Lower leg skin (tissue), 3 donors: ENCODE measurements around the gene TESMIN.

Experiments
- POLR2A ChIP-seq, 2 donors: fragments of 450-650 bp; IDR thresholded peaks; one replicate each; pipeline ENCODE4 v1.6.1; 2016 to 2017; ENCODE audit warnings: antibody characterized with exemption in 2 of 2, mild to moderate bottlenecking in 1 of 2, moderate library complexity in 1 of 2
- TF ChIP-seq, protein P1 (sequence below), 3 donors: fragments of 450-650 bp; IDR thresholded peaks; one replicate each; pipeline ENCODE4 v1.5.1; 2016; ENCODE audit warnings: antibody characterized with exemption in 3 of 3, mild to moderate bottlenecking in 3 of 3, moderate library complexity in 2 of 3

DNA sequence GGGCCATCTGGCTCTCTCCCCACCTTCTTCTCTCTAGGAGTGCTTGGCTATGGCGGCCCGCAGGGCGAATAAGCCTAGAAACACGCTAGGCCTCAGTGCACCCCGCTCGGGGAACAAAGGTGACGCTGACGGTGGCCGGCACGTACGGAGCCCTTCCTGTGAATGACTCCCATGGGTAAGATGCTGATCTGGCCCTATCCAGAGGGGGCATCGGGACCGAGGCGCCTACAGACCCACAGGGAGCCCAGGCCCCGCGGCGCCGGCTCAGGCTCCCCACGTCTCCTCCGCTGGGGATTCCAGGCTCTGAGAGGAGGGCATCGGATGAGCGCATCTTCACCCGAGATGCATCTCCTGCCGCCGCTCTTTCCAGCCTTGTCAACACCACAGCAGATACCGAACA is 31.4 kb upstream of the TESMIN start:
- TF ChIP-seq, protein P1, sequence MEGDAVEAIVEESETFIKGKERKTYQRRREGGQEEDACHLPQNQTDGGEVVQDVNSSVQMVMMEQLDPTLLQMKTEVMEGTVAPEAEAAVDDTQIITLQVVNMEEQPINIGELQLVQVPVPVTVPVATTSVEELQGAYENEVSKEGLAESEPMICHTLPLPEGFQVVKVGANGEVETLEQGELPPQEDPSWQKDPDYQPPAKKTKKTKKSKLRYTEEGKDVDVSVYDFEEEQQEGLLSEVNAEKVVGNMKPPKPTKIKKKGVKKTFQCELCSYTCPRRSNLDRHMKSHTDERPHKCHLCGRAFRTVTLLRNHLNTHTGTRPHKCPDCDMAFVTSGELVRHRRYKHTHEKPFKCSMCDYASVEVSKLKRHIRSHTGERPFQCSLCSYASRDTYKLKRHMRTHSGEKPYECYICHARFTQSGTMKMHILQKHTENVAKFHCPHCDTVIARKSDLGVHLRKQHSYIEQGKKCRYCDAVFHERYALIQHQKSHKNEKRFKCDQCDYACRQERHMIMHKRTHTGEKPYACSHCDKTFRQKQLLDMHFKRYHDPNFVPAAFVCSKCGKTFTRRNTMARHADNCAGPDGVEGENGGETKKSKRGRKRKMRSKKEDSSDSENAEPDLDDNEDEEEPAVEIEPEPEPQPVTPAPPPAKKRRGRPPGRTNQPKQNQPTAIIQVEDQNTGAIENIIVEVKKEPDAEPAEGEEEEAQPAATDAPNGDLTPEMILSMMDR (IDR thresholded peaks at IDR 0.05) = no peak
- TF ChIP-seq POLR2A (IDR thresholded peaks at IDR 0.05) = no peak
